H1 (cell line): ENCODE results near the gene SNX27. TPM values are rescaled to one million over a fixed set of nuclear protein-coding genes. Genes with fewer than 3 reads are reported as not detected.

ENCODE experiments used
- CREB1 ChIP-seq: IDR thresholded peaks from 2 replicates; pipeline ENCODE4 v1.6.1; 2012; ENCODE audit warnings: inconsistent platforms
- E2F6 ChIP-seq: IDR thresholded peaks from 2 replicates; pipeline ENCODE4 v1.6.1; 2012; ENCODE audit warnings: inconsistent platforms
- GABPA ChIP-seq: IDR thresholded peaks from 2 replicates; pipeline ENCODE4 v1.6.1; 2011; ENCODE audit warnings: mild to moderate bottlenecking, low read length, moderate library complexity, borderline replicate concordance; ENCODE audit not compliant: insufficient read depth
- MAX ChIP-seq: IDR thresholded peaks from 2 replicates; pipeline ENCODE4 v1.6.1; 2012; ENCODE audit warnings: inconsistent platforms
- RAD21 ChIP-seq, 2 experiments: IDR thresholded peaks in 1 of 2; conservative IDR thresholded peaks in 1 of 2; 2 replicates each; pipeline ENCODE4 v1.6.1; 2011; ENCODE audit warnings: low read depth in 2 of 2, low read length in 2 of 2, improper control_type of control experiment in 1 of 2, inconsistent platforms in 1 of 2, mild to moderate bottlenecking in 1 of 2, moderate library complexity in 1 of 2
- SIN3A ChIP-seq, 2 experiments: IDR thresholded peaks in 1 of 2; conservative IDR thresholded peaks in 1 of 2; 2 replicates each; pipeline ENCODE4 v1.6.1; 2011 to 2012; ENCODE audit warnings: low read length in 2 of 2, improper control_type of control experiment in 1 of 2, low read depth in 1 of 2, mild to moderate bottlenecking in 1 of 2
- SP2 ChIP-seq: IDR thresholded peaks from 2 replicates; pipeline ENCODE4 v1.6.1; 2012; ENCODE audit warnings: mild to moderate bottlenecking, low read length, inconsistent platforms
- TCF12 ChIP-seq: IDR thresholded peaks from 2 replicates; pipeline ENCODE4 v1.6.1; 2011; ENCODE audit warnings: low read depth, mild to moderate bottlenecking, low read length
- TEAD4 ChIP-seq: IDR thresholded peaks from 2 replicates; pipeline ENCODE4 v1.6.1; 2012; ENCODE audit warnings: low read depth, low read length, inconsistent platforms, mixed read lengths
- USF2 ChIP-seq: IDR thresholded peaks from 2 replicates; pipeline ENCODE4 v1.6.1; 2011; ENCODE audit warnings: low read length, improper control_type of control experiment
- polyA plus RNA-seq, 7 experiments: library from polyadenylated mRNA; depleted of rRNA in 3 of 7; stranded (reverse) in 5 of 7; unstranded in 2 of 7; fragments of >200 nt in 5 of 7; fragments of 200-250 nt in 2 of 7; gene quantifications; 1 replicate in 5 of 7; 2 replicates in 1 of 7; 4 replicates in 1 of 7; pipeline versions ENCODE4 v1.2.1 to v1.2.3, GENCODE V29; 2011 to 2013; ENCODE audit warnings: missing spikeins in 2 of 7, mixed read lengths in 2 of 7
- total RNA-seq: library from RNA; stranded (reverse); fragmentation: NEBNext Ultra II Directional; extraction: Animal tissue kit (Norgen Biotek cat#: 25700); gene quantifications from 2 replicates; pipeline ENCODE4 v1.2.1, GENCODE V29; 2021

Gene SNX27
- total and polyA plus RNA-seq, 2 of the 8 experiments (the other 6 are each of a cell fraction or from before 2014, with no cell fraction given): 23.4 to 65.4 TPM

GRCh38 chr1:151594143-151594625, 17.7 kb upstream of the SNX27 start (continued):
- TF ChIP-seq E2F6 (0 out of 2 replicates have a peak, but pooled peaks have one; percentile 35), RAD21 (IDR thresholded peaks at IDR 0.05 in 1 of 2, conservative IDR thresholded peaks at IDR 0.05 in 1 of 2; ENCODE audit: low read depth in 2 of 2, low read length in 2 of 2) (peak; percentile 78 to 86), TEAD4 (no peak), CREB1 (no peak), SIN3A (conservative IDR thresholded peaks at IDR 0.05 in 1 of 2, IDR thresholded peaks at IDR 0.05 in 1 of 2; ENCODE audit: low read depth in 1 of 2, low read length in 2 of 2) (peak in 1 of 2 experiments; percentile 78; a peak in 2 of 4 replicates), TCF12 (peak; percentile 96; the same call in 1 of the 2 replicates), GABPA (peak; percentile 42; the same call in 1 of the 2 replicates), SP2 (no peak), USF2 (no peak), MAX (peak; percentile 81)
